Measurements from ENCODE around the gene ARPC2. TPM values are rescaled to one million over a fixed set of nuclear protein-coding genes. Genes with fewer than 3 reads are reported as not detected.

ARPC2 gene
- polyA plus RNA-seq, 2 donors = 150 to 426 TPM

DNA sequence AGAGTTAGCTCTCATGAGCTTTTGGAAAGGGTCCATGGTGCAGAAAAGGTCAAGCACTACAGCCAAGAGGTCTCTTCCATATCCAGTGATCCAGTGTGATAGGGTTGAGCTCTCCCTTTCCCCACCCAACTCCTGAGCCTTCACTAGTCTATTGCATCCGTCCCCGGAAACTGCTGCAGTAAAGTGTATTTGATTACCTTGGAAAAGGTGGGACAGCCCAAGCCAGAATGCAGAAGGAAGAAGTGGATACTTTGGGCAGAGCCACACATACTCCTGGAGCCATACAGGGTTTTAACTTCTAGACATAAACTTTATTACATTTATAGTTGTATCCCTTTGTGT is 56.9 kb downstream of the ARPC2 start:
- Histone ChIP-seq H3K9me3 (ENCODE audit: control insufficient read depth in 2 of 2, insufficient read depth in 1 of 2, low read depth in 1 of 2, low read length in 1 of 2) (no peaks in the 10 kb centered on the region), H3K36me3 (ENCODE audit: control insufficient read depth in 2 of 2, insufficient read depth in 2 of 2, low read length in 1 of 2) (peaks cover 20 to 54% of the 10 kb centered on the region in 2 donors), H3K4me3 (ENCODE audit: low read depth in 1 of 2, low read length in 2 of 2) (no peak overlapping the region), H3K4me1 (ENCODE audit: control insufficient read depth in 2 of 2, insufficient read depth in 2 of 2, low read length in 1 of 2) (peaks cover 6 to 25% of the 10 kb centered on the region in 2 donors), H3K27me3 (ENCODE audit: control insufficient read depth in 1 of 2, insufficient read depth in 2 of 2, low read length in 2 of 2) (no peaks in the 10 kb centered on the region), H3K27ac (ENCODE audit: low read depth in 2 of 2, low read length in 1 of 2) (peak overlapping the region; percentile 53 to 77)
- 81 to 84% methylated on average over 2 of the region's 2 CpGs for WGBS, 2 donors

DNA sequence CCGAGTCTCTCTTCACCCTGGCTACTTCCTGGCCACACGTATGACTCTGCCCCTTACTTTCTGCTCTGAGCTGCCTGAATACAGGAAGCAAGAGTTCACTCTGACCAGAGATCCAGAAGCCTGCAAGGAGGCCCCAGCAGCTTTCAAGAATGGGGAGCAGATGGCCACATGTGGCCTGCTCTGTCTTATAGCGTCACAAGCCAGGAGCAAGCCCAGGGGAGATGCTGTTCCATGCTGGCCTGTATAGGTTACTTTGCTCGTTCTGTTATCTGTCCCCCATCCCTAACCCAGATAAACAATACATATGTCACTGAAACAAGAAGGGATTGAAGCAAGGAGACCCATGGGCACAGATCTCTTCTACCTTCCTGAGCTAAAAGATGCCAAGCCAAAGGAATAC is 57.6 kb downstream of the ARPC2 start:
- Histone ChIP-seq H3K4me3 (ENCODE audit: low read depth in 1 of 2, low read length in 2 of 2) (no peak overlapping the region), H3K9me3 (ENCODE audit: control insufficient read depth in 2 of 2, insufficient read depth in 1 of 2, low read depth in 1 of 2, low read length in 1 of 2) (no peaks in the 10 kb centered on the region), H3K27ac (ENCODE audit: low read depth in 2 of 2, low read length in 1 of 2) (peak overlapping the region; percentile 53 to 54), H3K27me3 (ENCODE audit: control insufficient read depth in 1 of 2, insufficient read depth in 2 of 2, low read length in 2 of 2) (no peaks in the 10 kb centered on the region), H3K36me3 (ENCODE audit: control insufficient read depth in 2 of 2, insufficient read depth in 2 of 2, low read length in 1 of 2) (peaks cover 24 to 61% of the 10 kb centered on the region in 2 donors), H3K4me1 (ENCODE audit: control insufficient read depth in 2 of 2, insufficient read depth in 2 of 2, low read length in 1 of 2) (peaks cover 4 to 28% of the 10 kb centered on the region in 2 donors)
- WGBS, 2 donors = 76 to 77% methylated on average over 4 of the region's 4 CpGs

DNA sequence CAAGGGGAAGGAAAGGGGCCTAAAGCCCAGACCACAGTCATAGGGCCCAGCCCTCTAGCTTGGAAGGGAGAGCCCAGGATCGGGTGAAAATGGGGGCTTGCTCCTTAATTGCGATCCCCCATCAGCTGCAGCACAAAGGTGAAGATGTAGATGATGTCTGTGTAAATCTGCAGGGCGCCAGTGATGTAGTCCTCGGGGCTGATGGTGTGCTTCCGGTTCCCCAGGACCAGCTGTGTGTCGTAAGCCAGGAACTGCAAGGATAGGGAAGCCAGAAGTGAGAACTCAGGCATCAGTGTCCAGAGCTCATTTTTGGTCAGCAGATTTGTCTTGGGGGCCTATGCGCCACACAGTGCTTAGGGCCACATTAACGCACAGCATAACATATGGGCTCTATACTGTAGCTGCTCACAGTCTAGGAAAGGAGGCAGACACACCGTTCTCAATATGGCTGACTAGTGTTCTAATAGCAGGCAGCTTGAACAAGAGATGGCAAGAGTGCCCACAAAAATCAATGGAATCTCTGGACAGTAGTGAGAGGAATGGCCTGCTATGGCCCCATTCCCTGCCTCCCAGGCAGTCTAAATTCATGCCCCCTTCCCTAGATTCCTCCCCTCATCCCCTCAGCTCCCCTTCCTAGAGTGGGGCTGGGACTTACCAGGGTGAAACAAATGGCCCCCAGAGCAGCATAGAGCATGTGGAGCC is 58.5 kb downstream of the ARPC2 start:
- Histone ChIP-seq H3K4me1 (ENCODE audit: control insufficient read depth in 2 of 2, insufficient read depth in 2 of 2, low read length in 1 of 2) (peaks cover 4 to 30% of the 10 kb centered on the region in 2 donors), H3K27ac (ENCODE audit: low read depth in 2 of 2, low read length in 1 of 2) (peak overlapping the region; percentile 24 to 30), H3K36me3 (ENCODE audit: control insufficient read depth in 2 of 2, insufficient read depth in 2 of 2, low read length in 1 of 2) (peaks cover 33 to 70% of the 10 kb centered on the region in 2 donors), H3K27me3 (ENCODE audit: control insufficient read depth in 1 of 2, insufficient read depth in 2 of 2, low read length in 2 of 2) (no peaks in the 10 kb centered on the region), H3K9me3 (ENCODE audit: control insufficient read depth in 2 of 2, insufficient read depth in 1 of 2, low read depth in 1 of 2, low read length in 1 of 2) (no peaks in the 10 kb centered on the region), H3K4me3 (ENCODE audit: low read depth in 1 of 2, low read length in 2 of 2) (no peak overlapping the region)
- 79 to 89% methylated on average over 9 of the region's 9 CpGs for WGBS, 2 donors

DNA sequence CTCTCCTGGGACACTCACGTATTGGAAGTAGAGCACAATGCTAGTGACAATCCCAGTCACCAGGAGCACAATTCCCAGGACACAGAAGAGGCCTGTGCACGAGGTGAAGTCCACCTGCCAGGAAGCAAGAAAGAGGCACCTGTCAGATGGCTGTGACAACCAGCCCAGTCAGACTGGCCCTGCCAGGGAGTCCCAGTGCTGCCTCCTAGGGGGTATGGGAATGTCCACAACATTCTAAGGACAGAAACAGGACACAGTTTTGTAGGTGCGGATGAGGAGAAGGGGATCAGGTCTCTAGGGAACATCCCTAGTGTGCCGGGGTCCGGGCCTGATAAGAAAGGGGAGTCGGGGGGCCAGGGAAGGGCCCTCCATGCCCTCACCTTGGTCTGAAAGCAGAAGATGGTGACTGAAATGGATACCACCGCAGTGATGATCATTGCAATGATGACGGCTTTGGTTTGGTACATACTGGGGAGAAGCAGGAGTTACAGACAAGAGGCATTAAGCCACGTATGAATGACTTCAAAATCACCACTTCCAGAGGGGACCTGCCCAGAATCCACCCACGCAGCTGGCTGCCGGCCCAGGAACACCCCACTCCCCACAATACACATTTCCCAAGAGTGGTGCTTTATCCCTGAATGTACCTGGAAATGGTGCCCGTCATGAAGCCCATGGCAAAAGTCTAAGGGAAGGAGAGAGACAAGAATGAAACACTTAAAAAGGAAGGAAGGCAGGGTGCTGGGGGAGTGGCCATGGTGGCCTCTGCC is 60.2 kb downstream of the ARPC2 start:
- 73 to 81% methylated on average over 12 of the region's 12 CpGs for WGBS, 2 donors
- H3K27me3 ChIP-seq (ENCODE audit: control insufficient read depth in 1 of 2, insufficient read depth in 2 of 2, low read length in 2 of 2) = no peaks in the 10 kb centered on the region
- H3K36me3 ChIP-seq (ENCODE audit: control insufficient read depth in 2 of 2, insufficient read depth in 2 of 2, low read length in 1 of 2) = peaks cover 41 to 79% of the 10 kb centered on the region in 2 donors
- H3K4me1 ChIP-seq (ENCODE audit: control insufficient read depth in 2 of 2, insufficient read depth in 2 of 2, low read length in 1 of 2) = peaks cover 2 to 32% of the 10 kb centered on the region in 2 donors
- no peak overlapping the region for H3K4me3 ChIP-seq (ENCODE audit: low read depth in 1 of 2, low read length in 2 of 2)
- peak overlapping the region; percentile 12 to 78 for H3K27ac ChIP-seq (ENCODE audit: low read depth in 2 of 2, low read length in 1 of 2)
- H3K9me3 ChIP-seq (ENCODE audit: control insufficient read depth in 2 of 2, insufficient read depth in 1 of 2, low read depth in 1 of 2, low read length in 1 of 2) = no peaks in the 10 kb centered on the region

DNA sequence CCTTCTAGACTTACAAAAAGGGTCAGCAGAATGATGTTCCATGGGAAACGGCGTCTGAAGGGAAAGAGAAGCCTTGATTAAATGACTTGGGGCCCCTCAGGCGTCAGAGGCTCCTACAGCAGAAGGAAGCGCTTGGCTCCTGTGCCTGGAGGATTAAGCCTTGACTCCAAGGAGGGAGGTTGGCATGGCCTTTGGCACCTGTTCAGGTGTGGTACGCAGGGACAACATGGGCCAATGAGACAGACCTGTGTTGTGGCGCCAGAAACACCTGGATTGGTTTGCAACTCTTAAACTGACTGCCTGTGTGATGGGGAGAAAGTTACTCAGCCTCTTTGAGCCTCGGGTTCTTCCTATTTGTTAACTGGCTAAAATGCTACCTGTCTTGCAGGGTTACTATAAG is 60.9 kb downstream of the ARPC2 start:
- H3K9me3 ChIP-seq (ENCODE audit: control insufficient read depth in 2 of 2, insufficient read depth in 1 of 2, low read depth in 1 of 2, low read length in 1 of 2) = no peaks in the 10 kb centered on the region
- peak overlapping the region in 1 of 2 donors; percentile 78 for H3K27ac ChIP-seq (ENCODE audit: low read depth in 2 of 2, low read length in 1 of 2)
- H3K36me3 ChIP-seq (ENCODE audit: control insufficient read depth in 2 of 2, insufficient read depth in 2 of 2, low read length in 1 of 2) = peaks cover 41 to 83% of the 10 kb centered on the region in 2 donors
- 53 to 57% methylated on average over 7 of the region's 7 CpGs for WGBS, 2 donors
- H3K4me3 ChIP-seq (ENCODE audit: low read depth in 1 of 2, low read length in 2 of 2) = no peak overlapping the region
- no peaks in the 10 kb centered on the region for H3K27me3 ChIP-seq (ENCODE audit: control insufficient read depth in 1 of 2, insufficient read depth in 2 of 2, low read length in 2 of 2)
- peaks cover 9 to 36% of the 10 kb centered on the region in 2 donors for H3K4me1 ChIP-seq (ENCODE audit: control insufficient read depth in 2 of 2, insufficient read depth in 2 of 2, low read length in 1 of 2)

DNA sequence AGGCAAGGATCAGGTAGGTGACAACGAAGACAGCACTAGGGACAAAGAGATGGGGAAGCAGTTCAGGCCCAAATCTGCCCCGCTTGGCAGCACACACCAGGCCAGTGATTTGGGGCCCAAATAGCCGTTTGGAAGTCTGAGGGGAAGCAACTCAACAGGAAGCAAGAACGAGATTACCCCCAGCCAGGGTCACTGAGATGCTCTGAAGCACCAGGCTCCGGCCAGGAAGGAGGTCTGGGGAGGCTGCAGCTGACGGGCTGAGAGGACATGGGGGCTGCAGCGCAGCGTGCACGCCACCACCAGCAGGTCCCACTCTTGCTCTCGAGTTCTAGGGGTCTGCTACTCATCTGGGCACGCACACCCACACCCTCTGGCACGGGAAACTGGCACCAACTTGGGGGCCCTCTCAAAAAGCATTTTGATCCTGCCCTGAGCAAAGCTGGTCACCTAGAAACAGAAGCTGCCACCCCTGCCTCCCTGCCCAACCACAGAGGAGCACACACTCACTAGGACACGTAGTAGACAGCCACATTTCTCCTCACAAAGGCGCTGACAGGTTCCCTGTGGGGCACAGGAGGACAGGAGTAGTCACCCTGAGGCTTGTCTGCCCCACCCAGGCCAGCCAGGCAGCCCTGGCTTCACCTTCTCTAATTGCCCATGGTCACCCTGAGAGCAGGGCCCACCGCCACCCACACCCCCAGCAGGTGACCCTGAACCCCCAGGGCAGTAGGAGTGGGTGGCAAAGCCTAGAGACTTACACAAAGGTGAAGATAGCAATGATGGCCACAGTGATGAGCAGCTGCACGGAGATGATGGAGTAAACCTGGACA is 61.8 kb downstream of the ARPC2 start:
- Histone ChIP-seq H3K4me1 (ENCODE audit: control insufficient read depth in 2 of 2, insufficient read depth in 2 of 2, low read length in 1 of 2) (peaks cover 12 to 40% of the 10 kb centered on the region in 2 donors), H3K36me3 (ENCODE audit: control insufficient read depth in 2 of 2, insufficient read depth in 2 of 2, low read length in 1 of 2) (peaks cover 41 to 79% of the 10 kb centered on the region in 2 donors), H3K27ac (ENCODE audit: low read depth in 2 of 2, low read length in 1 of 2) (peak overlapping the region; percentile 43 to 78)

DNA sequence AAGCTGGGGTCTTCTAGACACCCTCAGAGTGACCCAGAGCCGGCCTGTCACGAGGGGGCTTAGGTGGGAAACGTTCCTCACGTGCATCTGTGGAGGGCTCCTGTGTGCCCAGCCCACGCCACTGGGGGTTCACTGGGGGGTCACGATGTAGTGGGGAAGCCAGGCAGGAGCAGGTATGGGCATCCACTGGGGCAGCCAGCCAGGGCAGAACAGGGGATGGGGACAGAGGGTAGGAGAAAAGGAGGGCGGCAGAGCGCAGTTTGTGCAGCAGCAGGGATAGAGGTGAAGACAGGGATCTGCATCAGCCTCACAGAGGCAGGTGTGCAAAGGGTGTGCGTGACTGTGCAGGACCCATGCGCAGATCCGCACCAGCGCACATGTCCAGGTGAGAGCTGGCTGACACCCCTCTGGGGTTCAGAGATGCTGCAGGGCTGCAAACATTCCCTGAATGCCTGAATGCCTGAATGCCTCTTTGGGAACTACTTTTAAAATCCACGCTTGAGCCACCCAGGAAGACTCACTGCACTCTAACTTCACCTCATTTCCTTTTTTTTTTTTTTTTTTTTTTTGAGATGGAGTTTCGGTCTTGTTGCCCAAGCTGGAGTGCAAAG is 63.4 kb downstream of the ARPC2 start:
- no peak overlapping the region for H3K4me3 ChIP-seq (ENCODE audit: low read depth in 1 of 2, low read length in 2 of 2)
- H3K36me3 ChIP-seq (ENCODE audit: control insufficient read depth in 2 of 2, insufficient read depth in 2 of 2, low read length in 1 of 2) = peaks cover 35 to 63% of the 10 kb centered on the region in 2 donors
- H3K4me1 ChIP-seq (ENCODE audit: control insufficient read depth in 2 of 2, insufficient read depth in 2 of 2, low read length in 1 of 2) = peaks cover 17 to 49% of the 10 kb centered on the region in 2 donors
- no peak overlapping the region for H3K27ac ChIP-seq (ENCODE audit: low read depth in 2 of 2, low read length in 1 of 2)
- H3K9me3 ChIP-seq (ENCODE audit: control insufficient read depth in 2 of 2, insufficient read depth in 1 of 2, low read depth in 1 of 2, low read length in 1 of 2) = no peaks in the 10 kb centered on the region
- H3K27me3 ChIP-seq (ENCODE audit: control insufficient read depth in 1 of 2, insufficient read depth in 2 of 2, low read length in 2 of 2) = no peaks in the 10 kb centered on the region
- 93 to 94% methylated on average over 14 of the region's 14 CpGs for WGBS, 2 donors

More for the DNA sequence above, 61.8 kb downstream of the ARPC2 start:
- H3K27me3 ChIP-seq (ENCODE audit: control insufficient read depth in 1 of 2, insufficient read depth in 2 of 2, low read length in 2 of 2) = no peaks in the 10 kb centered on the region
- no peaks in the 10 kb centered on the region for H3K9me3 ChIP-seq (ENCODE audit: control insufficient read depth in 2 of 2, insufficient read depth in 1 of 2, low read depth in 1 of 2, low read length in 1 of 2)
- WGBS, 2 donors = 75 to 80% methylated on average over 16 of the region's 16 CpGs
- no peak overlapping the region for H3K4me3 ChIP-seq (ENCODE audit: low read depth in 1 of 2, low read length in 2 of 2)

DNA sequence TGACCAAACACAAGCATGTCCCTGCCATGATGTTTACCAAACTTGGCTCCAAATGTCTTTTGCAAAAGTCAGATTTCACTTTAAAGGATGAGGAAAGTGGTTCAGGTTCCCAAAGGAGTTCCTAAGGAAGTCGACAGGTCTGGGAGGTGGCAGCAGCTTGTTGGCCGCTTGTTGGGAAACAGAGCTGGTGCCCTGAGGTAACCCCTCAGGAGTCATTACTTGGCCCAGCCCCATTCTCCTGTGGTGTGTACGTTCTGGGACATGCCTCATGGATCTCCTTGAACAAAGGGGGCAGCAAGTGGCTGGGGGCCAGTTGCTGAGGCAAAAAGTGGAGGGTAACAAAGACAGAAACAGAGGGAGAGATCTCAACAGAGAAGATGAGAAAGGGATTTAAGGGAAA is 64.5 kb downstream of the ARPC2 start:
- 42 to 54% methylated on average over 3 of the region's 3 CpGs for WGBS, 2 donors
- Histone ChIP-seq H3K9me3 (ENCODE audit: control insufficient read depth in 2 of 2, insufficient read depth in 1 of 2, low read depth in 1 of 2, low read length in 1 of 2) (no peaks in the 10 kb centered on the region), H3K4me3 (ENCODE audit: low read depth in 1 of 2, low read length in 2 of 2) (no peak overlapping the region)

More for the DNA sequence above, 64.5 kb downstream of the ARPC2 start:
- Histone ChIP-seq H3K36me3 (ENCODE audit: control insufficient read depth in 2 of 2, insufficient read depth in 2 of 2, low read length in 1 of 2) (peaks cover 27 to 55% of the 10 kb centered on the region in 2 donors), H3K4me1 (ENCODE audit: control insufficient read depth in 2 of 2, insufficient read depth in 2 of 2, low read length in 1 of 2) (peaks cover 21 to 60% of the 10 kb centered on the region in 2 donors), H3K27me3 (ENCODE audit: control insufficient read depth in 1 of 2, insufficient read depth in 2 of 2, low read length in 2 of 2) (no peaks in the 10 kb centered on the region), H3K27ac (ENCODE audit: low read depth in 2 of 2, low read length in 1 of 2) (peak overlapping the region; percentile 96 to 98)
